ENCODE data around the gene CD72.
"Not testable (repeated sequence)": the region's sequence is repeated elsewhere in the genome, so short reads cannot be mapped to it uniquely, and the experiment has no call there.

The CD72 gene

DNA sequence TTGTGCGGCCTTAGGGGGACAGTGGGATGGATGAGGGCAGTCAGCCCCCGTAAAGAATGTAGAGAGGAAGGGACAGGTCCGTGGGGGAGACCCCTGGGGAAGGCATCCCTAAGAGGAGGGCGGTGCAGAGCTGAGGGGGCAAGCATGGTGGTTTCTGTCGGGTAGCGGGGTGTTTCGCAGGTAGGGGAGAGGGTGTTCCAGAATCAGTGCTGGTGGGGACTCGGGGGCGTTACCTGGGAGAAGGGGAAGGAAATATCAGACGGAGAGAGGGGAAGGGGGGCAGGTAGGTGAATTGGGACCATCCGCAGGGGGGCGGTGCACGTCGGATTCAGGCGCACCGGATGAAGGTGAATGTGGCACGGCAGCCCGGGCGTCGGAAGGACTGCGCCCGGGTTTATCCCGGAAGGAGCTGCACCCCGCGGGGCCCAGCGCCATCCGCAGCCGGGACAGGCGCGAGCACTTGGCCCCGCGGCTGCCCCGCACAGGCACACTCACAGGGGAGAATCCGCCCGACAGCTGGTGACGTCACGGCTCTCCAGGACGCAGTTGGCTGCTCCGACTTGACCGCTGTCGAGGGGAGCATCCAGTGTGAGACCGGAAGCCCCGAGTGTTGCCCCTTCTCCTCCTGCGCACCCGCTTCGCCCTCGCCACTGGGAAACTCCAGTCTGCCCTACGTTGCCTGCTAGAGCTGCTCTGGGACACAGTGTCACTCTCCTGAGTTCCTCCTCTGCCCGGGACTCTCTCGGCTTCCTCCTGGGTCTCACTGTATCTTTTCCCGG, 1.3 kb downstream of the CD72 start:
- DNase-seq = peak; percentile 45 to 74 (median 55)

DNA sequence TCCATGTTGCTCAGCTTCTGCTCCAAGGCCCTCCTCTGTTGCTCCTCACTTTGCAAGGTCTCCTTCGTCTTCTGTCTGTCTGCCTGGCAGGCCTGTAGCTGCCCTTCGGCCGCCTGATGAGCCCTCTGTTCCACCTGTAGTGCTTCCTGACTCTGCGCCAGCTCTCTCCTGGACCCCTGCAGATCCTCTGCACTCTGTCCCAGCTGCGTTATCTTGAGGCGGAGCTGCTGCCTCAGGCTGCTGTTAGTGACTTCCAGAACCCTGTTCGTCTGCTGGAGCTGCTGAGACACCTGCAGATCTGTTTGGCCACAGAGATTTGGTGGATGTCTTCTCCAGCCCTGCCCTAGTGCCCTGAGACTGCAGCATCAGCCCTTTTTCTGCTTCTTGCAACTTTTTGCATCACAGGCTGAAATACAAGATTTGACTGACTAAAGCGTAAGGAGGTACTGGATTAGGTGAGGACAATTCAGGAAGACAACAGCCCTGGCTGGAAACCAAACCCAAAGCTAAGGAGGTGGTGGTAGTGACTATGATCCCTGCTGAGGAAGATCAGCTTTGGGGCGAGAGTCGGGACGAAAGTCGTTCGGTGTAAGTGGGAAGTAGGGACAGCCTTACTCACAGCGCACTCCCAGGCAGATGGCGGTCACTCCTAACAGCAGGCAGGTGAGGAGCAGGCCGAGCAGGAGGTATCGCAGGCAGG, 2.1 kb downstream of the CD72 start:
- DNase-seq = no peak

DNA sequence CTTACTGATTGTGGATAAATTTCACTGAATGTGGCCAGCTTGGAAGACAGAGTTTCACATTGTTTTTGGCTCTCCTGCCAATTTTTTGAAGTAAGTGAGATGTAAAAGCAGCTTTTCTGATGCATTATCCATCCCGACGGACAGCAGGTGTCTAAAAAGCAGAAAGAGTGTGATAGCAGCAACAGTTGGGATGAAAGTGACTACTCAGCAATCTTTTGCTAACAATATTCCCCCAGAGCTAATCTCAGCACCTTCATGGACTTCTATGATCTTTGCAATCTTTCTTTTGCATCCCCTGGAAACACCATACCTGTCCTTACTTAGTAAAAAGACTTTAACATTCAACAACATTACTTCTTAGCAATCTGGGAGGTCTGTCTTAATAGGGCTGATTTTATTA, 5.4 kb downstream of the CD72 start:
- no peak for DNase-seq

DNA sequence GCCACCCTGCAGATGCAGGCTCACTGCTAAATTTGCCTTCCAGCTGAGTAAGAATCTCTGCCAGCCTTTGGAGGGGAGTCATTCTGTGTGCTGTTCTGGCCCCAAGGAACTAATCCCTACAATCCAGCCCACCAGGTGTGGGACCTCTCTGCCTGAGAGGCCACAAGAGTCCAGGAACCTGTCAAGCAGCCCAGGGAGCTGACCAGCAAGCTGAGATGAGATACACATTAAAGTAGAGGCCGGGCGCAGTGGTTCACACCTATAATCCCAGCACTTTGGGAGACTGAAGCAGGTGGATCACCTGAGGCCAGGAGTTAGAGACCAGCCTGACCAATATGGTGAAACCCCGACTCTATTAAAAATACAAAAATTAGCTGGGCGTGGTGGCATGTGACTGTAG, 6.1 kb downstream of the CD72 start:
- not testable (repeated sequence) for DNase-seq

DNA sequence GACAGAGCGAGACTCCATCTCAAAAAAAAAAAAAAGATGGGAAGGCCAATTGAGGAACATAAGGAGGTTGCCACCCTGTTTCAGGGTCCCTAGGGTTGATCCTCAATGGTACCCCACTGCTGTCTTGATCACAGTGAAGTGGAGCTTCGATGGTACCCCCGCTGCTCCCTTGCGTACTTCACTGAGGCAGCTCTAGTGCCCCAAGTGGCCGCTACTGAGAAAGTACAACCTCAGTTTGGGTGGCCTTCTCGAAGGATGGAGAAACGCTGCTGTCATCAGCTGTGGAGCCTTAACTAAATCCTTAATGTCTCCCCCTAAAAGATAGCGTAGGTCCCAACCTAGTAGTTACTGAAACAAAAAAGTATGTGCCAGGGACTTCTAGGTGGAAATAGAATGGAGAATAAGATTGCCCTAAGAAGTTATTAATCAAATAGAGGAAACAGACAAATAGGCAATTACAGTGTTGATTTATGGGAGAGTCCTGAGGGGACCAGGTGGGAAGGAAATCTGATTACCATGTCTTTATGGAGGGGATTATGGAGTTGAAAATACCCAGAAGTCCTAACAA, 6.9 kb downstream of the CD72 start:
- peak in 4 of 5 donors; percentile 29 to 52 (median 44) for DNase-seq

DNA sequence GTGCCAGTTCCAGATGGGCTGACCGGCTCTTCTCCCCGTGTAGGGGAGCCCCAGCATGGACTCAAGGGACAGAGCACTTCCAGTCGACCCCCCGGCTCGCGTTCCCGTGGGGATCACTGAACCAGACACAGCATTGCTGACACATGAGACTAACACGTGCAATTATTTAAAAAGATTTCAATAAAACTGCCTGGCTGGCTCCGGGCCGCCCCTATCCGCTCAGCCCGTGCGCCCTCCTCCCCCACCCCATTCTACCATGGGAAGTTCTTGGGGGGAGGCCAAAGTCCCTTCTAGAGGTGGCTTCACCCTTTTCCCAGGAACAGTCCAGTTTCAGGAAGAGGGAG, 8.4 kb downstream of the CD72 start:
- no peak for DNase-seq

DNA sequence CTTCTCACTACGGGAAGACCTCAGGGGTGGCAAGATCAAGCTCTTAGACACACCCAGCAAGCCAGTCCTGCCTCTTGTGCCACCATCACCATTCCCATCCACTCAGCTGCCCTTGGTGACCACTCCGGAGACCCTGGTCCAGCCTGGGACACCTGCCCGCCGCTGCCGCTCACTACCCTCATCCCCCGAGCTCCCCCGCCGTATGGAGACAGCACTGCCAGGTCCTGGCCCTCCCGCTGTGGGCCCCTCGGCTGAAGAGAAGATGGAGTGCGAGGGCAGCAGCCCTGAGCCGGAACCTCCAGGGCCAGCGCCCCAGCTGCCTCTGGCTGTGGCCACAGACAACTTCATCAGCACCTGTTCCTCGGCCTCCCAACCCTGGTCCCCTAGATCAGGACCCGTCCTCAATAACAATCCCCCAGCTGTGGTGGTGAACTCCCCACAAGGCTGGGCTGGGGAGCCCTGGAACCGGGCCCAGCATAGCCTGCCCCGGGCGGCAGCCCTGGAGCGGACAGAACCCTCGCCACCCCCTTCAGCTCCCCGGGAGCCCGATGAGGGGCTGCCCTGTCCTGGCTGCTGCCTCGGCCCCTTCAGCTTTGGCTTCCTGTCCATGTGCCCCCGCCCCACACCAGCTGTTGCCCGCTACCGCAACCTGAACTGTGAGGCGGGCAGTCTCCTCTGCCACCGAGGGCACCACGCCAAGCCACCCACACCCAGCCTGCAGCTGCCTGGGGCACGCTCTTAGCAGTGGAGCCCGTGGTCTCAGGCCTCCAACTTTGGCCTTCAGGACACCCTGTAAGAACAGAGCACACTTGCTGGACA, 9.0 kb downstream of the CD72 start:
- no peak for DNase-seq

DNA sequence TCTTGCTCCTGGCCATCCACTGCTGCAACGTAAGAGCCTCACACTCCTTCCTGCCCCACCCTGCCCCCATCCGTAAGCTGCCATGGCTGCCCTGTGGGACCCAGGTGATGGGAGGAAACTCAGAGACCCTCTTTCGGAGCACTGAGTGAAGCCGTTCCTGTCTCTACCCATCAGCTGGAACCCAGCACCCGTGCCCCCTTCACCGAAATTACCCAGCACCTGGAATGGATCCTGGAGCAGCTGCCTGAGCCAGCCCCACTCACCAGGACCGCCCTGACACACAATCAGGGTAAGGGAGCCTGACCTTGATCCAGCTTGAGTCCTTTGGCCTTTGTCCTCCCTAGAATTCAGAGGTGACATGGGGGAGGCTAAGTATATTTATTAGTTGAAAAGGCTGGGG, 10.0 kb downstream of the CD72 start:
- no peak for DNase-seq

DNA sequence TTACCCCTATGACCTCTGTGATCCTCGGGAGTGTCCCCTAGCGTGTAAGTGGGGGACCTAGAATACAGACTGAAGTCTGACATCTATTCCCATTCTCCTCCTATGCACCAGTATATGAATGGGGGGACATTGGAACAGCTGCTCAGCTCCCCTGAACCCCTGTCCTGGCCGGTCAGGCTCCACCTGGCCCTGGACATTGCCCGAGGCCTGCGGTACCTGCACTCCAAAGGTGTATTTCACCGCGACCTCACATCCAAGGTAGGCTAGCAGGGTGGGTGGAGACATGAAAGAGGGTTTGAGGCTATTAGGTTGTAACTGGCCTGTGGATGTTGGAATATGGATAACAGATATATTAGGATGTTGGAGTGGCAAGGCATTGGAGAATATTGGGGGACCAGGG, 11.5 kb downstream of the CD72 start:
- DNase-seq = no peak

DNA sequence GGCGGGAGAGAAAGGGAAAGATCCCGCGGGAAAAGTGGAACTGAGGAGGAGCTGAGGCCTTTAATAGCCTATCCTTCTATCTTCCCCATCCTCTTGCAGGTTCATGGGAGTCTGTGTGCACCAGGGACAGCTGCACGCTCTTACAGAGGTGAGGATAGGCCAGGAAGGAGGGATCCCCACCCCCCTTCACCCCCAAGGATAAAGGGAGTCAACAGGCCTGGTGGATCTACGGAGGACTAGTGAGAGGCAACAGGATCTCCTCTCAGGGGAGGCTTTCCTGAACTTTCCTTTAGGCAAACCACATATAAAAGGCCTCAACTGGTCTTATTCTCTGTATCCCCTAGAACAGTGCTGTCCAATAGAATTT, 12.1 kb downstream of the CD72 start:
- DNase-seq = no peak

DNA sequence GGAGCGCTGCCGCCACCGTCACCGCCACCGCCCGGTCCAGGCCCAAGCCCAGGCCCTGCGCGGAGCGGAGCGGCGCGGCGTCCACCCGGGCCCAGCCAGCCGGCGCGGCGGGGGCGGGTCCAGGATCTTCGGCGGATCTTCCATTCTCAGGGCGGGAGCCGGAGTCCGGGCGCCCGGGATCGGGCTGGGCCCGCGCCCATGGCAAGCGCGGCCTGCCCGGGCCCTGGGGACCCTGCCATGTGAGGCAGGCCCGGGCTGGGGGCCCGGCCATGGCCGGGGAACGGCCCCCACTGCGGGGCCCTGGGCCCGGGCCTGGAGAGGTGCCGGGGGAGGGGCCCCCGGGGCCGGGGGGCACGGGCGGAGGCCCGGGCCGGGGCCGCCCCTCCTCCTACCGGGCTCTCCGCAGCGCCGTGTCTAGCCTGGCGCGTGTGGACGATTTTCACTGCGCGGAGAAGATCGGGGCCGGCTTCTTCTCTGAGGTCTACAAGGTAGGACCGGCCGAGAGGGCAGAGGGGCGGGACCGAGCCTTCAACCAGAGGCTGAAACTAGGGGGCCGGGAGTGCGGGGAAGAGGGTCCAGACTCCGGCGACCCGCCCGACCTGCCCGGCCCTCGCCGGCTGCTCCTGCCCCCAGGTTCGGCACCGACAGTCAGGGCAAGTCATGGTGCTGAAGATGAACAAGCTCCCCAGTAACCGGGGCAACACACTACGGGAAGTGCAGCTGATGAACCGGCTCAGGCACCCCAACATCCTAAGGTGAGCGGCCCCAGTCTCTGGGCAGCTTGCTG, 12.7 kb downstream of the CD72 start:
- DNase-seq = peak in 3 of 5 donors; percentile 31 to 33 (median 32)

DNA sequence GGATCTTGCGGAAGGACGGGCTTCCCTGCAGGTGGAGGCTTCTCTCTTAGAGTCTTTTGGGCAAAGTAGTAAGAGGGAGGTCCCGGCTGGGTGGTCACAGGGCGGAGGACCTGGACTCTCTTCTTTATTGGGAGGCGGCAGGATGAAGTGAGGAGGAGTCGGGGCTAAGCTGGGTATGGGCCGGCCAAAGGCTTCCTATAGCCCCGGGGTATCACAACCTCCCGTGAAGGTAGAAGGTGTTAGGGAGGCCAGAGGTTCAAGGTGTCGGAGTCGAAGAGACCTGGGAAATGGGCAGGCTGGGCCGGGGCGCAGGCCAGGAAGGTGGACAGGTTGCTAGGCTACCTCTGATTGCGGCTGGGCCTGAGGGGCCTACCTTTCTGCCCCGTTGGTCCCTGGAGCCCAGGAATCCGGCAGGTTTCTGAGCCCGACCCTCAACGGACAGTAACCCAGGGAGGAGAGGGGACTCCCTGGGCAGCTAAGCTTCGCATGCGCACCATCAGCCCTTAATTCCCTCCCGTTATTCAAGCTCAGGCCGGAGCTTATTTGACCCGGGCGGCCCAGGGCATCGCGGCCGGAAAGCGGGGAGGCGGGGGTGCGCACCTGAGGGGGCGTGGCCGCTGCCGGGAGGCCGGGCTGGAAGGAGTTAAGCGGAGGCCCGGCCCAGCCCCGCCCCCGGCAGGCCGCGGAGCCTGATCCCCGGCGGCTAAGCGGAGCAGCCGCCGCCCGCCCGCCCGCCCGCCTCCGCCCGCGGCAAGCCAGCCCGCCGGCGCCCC, 13.4 kb downstream of the CD72 start, which contains the start of gene TESK1:
Gene TESK1, plus strand, starts transcription at position 685 of the 773 bp plus-strand sequence. CDS start 358 bp downstream, outside the sequence.
- DNase-seq = peak; percentile 72 to 88 (median 77)

DNA sequence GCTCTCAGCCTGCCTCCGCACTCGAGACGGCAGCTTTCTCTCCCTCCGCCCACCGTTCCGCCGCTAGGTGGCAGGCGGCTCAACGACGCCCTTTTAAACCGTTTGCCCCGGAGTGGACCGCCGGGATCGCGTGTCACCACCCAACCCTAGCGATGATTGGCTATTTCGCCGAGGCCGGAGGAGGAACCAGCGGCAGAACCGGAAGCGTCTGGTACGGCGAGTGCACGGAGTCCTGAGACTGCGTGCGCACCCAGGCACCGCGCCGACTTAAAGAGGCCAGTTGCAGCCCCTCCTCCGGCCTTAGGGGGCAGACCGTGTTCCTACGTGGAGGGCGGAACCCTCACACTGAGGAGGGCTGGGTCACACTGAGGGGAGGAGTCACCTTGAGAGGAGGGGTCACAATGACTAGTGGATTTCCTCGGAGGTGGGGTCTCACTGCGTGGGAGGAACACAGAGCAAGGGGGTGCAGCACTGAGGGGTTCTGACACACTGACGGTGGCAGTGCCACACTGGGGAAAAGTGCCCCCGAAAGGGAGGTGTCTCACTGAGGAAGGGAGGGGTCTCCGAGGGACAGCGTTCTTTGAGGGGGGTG, 14.1 kb downstream of the CD72 start:
- peak; percentile 99 to 100 (median 100) for DNase-seq

DNA sequence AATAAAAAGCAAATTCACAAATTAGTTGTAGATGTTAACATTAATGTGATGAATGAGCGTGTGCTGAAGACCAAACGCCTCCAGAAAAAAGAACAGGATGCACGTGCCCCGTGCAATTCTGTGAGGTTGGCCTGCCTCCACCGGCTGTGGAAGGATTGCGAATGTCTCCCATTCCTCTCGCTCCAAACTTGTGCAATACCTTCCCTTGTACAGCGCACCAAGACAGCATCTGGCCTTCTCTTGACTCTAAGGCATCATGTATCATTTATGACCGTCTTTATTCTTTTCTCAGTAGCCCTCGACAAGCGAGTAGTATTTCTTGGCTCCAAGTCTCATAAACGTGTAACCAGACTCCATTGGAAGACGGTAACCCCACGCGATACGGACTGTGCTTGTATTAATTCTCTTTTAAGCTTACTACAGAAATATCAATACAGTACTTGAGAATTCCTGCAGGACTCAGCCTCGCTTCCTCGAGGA, 14.7 kb downstream of the CD72 start:
- no peak for DNase-seq

DNA sequence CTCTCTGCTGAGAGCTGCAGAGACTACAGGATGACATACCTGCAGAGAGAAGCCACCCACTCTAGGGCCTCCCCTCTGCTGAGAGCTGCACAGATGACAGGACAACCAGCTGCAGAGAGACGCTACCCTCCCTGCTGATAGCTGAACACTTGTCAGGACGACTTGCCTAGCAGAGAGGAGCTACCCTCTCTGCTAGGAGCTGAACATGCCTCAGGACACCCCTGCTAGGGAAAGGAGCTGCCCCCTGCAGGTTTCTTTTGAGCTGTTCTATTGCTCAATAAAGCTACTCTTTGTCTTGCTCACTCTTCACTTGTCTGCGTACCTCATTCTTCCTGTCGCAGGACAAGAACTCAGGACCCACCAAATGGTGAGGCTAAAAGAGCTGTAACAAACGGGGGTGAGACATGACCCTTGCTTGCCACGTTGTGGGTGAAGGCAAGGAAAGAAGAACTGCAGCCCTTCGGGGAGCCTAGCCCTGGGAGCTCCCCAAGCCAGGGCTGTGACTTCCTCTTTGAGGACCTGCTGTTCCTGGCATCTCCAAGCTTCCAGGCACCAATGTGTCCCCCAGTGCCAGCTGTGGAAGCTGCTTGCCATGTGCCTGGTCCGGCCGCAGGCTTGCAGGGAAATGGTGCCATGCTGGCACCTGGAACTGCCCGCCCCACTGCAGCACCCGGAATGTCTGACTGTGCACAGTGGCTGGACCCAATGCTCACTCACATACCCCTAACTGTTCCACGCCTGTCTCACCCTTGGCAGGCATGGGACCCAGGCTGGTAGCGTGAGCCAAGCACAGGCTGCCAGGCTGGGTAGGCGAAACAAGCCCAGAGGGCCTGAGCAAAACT, 18.2 kb downstream of the CD72 start:
- no peak for DNase-seq

DNA sequence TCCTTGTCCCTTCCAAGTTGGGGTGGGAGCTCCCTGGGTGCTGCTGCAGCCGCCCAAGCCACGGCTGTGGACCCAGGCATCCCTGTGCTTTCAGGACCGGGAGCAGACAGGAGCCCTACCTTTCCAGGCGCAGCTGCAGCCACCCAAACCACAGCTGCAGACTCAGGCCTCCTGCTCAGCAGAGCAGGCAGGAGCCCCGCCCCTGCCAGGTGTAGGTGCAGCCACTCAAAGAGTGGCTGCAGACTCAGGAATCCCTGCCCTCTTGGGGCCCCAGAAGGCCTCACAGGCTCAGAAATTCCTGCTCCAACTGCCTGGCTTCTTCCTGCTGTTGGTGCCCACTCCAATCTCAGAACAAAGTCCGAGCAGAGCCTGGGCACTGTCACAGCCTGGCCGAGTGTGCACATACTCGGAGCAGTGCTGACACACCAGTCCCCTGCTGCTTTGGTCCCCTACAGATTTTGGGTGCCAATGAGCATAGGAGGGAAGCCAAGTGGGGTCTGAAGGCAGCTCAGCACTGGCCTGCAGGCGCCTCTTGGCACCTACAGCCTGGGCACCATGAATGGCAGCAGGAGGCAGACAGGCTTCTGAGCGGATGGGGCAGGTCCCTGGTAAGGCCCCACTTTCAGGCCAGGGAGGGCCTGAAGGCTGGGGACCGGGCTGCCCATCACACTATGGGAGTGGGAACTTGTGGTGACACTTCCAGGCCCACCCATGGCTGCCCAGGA, 19.2 kb downstream of the CD72 start:
- no peak for DNase-seq

DNA sequence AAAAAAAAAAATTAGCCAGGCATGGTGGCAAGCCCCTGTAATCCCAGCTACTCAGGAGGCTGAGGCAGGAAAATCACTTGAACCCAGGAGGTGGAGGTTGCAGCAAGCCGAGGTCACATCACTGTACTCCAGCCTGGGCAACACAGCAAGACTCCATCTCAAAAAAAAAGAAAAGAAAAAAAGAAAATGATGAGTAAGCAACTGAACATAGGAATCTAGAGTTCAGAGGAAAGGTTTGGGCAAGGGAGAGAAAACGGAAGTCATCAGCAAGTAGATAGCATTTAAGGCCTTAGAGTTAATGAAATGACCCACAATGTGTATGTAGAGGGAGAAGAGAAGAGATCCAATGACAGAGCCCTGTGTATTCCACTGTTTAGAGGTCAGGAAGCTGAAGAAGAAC, 21.3 kb downstream of the CD72 start:
- not testable (repeated sequence) for DNase-seq

DNA sequence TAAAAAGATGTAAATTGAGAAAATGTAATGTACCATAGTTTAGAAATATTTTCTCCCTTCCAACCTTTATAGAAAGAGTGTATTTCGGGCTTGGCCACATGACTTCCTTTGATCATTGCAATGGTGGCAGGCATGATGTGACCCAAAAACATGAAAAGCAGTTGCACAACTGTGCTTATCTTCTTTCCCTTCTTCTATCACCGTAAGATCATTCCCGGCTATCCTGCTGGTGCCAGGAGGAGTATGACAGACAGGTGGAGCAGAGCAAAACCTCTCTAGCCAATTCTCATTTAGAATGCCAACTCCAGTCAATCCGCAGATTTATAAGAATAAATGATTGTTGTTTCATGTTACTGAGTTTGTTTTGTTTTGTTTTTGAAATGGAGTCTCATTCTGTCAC, 23.7 kb downstream of the CD72 start:
- DNase-seq = no peak

DNA sequence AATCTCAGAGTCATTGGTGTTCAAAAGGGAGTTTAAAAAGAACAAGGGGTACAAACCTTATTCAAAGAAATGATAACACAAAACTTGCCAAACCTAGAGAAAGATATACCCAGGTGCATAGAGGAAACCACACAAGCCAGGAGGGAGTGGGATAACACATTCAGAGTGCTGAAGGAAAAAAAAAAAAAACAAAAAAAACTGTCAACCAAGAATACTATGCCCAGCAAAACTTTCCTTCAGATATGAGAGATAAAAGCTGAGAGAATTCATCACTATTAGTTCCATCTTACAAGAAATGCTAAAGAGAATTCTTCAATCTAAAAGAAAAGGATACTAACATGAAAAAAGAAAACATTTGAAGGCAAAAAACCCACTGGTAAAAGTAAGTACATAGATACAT, 24.6 kb downstream of the CD72 start:
- DNase-seq = no peak

Measured in T-helper 1 cell (primary cell).